Measurements from ENCODE around the gene SORCS1. TPM values are rescaled to one million over a fixed set of nuclear protein-coding genes. Genes with fewer than 3 reads are reported as not detected.

SORCS1 gene
- total RNA-seq, 1 experiment from 2014 or later, result not detected

DNA sequence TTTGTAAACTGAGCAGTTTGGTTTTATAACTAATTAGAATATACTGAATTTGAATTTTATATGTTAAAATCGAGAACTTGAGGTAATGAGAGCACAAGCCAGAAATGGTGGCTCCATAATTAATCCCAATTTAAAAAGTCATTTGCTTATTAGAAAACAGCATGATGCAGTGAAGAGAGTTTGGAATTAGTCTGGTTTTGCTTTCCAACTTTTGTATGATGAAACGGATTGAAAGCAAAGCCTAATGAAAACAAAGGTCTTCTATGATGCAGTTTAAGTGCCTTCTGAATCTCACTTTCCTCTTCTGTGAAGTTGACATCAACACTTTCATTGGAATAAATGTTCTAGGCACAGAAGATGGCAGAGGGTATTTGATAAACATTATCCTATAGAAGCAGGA is 89.4 kb downstream of the SORCS1 start:
- Histone ChIP-seq H3K36me3 (ENCODE audit: low read depth) (no peaks in the 10 kb centered on the region), H2AFZ (no peak overlapping the region), H3K9me3 (ENCODE audit: insufficient read depth, low read depth) (no peaks in the 10 kb centered on the region), H3K4me2 (no peak overlapping the region), H3K9me2 (ENCODE audit: insufficient read depth) (no peaks in the 10 kb centered on the region), H3K27me3 (ENCODE audit: insufficient read depth, low read depth) (no peaks in the 10 kb centered on the region), H3K79me2 (ENCODE audit: low read depth) (no peaks in the 10 kb centered on the region), H3K4me1 (replicated peaks; ENCODE audit: insufficient read depth) (no peaks in the 10 kb centered on the region), H3K27ac (no peak overlapping the region), H4K20me1 (ENCODE audit: insufficient read depth) (no peaks in the 10 kb centered on the region), H3F3A (ENCODE audit: insufficient read depth, low read depth) (no peaks in the 10 kb centered on the region), H3K4me3 (no peak overlapping the region)
- intact Hi-C loops (cut with micrococcal nuclease; ENCODE audit: unreplicated experiment), result no loop called here
- no peak for TF ChIP-seq EZH2 (IDR thresholded peaks at IDR 0.05; ENCODE audit: low read depth)
- TF ChIP-seq, protein P1, sequence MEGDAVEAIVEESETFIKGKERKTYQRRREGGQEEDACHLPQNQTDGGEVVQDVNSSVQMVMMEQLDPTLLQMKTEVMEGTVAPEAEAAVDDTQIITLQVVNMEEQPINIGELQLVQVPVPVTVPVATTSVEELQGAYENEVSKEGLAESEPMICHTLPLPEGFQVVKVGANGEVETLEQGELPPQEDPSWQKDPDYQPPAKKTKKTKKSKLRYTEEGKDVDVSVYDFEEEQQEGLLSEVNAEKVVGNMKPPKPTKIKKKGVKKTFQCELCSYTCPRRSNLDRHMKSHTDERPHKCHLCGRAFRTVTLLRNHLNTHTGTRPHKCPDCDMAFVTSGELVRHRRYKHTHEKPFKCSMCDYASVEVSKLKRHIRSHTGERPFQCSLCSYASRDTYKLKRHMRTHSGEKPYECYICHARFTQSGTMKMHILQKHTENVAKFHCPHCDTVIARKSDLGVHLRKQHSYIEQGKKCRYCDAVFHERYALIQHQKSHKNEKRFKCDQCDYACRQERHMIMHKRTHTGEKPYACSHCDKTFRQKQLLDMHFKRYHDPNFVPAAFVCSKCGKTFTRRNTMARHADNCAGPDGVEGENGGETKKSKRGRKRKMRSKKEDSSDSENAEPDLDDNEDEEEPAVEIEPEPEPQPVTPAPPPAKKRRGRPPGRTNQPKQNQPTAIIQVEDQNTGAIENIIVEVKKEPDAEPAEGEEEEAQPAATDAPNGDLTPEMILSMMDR (conservative IDR thresholded peaks at IDR 0.05), result no peak
- ChIA-PET CTCF (no interaction called here), POLR2A (ENCODE audit: unreplicated experiment) (no interaction called here)
- BruUV-seq (replicated peaks), result no TSS peak
- DNase-seq, result no peak

DNA sequence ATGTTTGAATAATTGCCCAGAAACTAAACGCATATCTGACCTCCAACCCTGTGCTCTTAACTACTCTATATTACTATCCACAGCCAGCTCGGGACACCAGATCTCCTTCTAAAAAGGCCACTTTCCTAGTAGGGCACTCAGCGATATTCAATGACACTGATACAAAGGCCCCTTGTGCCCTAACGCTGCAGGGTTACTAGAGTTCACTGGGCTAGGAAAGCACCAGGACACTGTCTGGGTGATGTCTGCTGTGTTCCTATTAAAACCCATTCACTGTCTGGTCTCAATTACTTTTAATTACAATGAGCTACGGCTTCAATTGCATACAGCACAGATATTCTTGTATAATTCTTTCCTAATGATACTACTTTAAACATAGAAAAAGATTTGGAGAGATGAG is 91.7 kb downstream of the SORCS1 start:
- Histone ChIP-seq H3K4me3 (no peak overlapping the region), H3K79me2 (ENCODE audit: low read depth) (no peaks in the 10 kb centered on the region), H2AFZ (no peak overlapping the region), H3F3A (ENCODE audit: insufficient read depth, low read depth) (no peaks in the 10 kb centered on the region), H3K4me2 (no peak overlapping the region), H3K4me1 (replicated peaks; ENCODE audit: insufficient read depth) (no peaks in the 10 kb centered on the region), H3K36me3 (ENCODE audit: low read depth) (no peaks in the 10 kb centered on the region), H4K20me1 (ENCODE audit: insufficient read depth) (no peaks in the 10 kb centered on the region), H3K27ac (no peak overlapping the region), H3K9me3 (ENCODE audit: insufficient read depth, low read depth) (no peaks in the 10 kb centered on the region), H3K27me3 (ENCODE audit: insufficient read depth, low read depth) (no peaks in the 10 kb centered on the region), H3K9me2 (ENCODE audit: insufficient read depth) (no peaks in the 10 kb centered on the region)
- intact Hi-C loops (cut with micrococcal nuclease; ENCODE audit: unreplicated experiment), result no loop called here
- POLR2A ChIA-PET (ENCODE audit: unreplicated experiment), result no interaction called here
- DNase-seq, result no peak
- CTCF ChIA-PET, result no interaction called here
- TF ChIP-seq EZH2 (IDR thresholded peaks at IDR 0.05; ENCODE audit: low read depth), result no peak
- TF ChIP-seq, protein P1 (conservative IDR thresholded peaks at IDR 0.05), result no peak
- no TSS peak for BruUV-seq (replicated peaks)

DNA sequence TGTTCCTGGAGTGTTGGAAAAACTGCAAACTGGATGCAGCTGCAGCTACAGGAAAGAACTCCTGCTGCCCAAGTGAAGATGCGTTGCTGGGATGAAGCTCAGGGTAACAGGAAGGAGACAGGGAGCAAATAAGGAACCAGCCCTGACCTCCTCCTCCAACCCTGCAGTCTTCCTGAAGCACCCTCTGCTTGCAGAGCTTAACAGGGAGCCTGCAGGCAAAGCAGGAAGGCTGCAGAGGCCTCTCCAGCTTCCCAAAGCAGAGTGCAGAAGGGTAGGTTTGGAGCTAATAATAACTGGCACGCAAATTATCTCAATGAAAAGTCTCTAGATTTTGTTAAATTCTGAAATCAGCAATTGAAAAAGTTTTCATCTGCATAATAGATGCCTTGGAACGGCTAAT is 92.5 kb downstream of the SORCS1 start:
- no peak overlapping the region for H3K27ac ChIP-seq
- BruUV-seq (replicated peaks), result no TSS peak
- H3K4me3 ChIP-seq, result no peak overlapping the region
- DNase-seq, result no peak
- H3K36me3 ChIP-seq (ENCODE audit: low read depth), result no peaks in the 10 kb centered on the region
- no peak for TF ChIP-seq EZH2 (IDR thresholded peaks at IDR 0.05; ENCODE audit: low read depth)
- TF ChIP-seq, protein P1 (conservative IDR thresholded peaks at IDR 0.05), result no peak
- H3F3A ChIP-seq (ENCODE audit: insufficient read depth, low read depth), result no peaks in the 10 kb centered on the region
- no peak overlapping the region for H3K4me2 ChIP-seq
- H3K9me2 ChIP-seq (ENCODE audit: insufficient read depth), result no peaks in the 10 kb centered on the region
- intact Hi-C loops (cut with micrococcal nuclease; ENCODE audit: unreplicated experiment), result no loop called here
- no peak overlapping the region for H2AFZ ChIP-seq
- CTCF ChIA-PET, result no interaction called here
- H3K9me3 ChIP-seq (ENCODE audit: insufficient read depth, low read depth), result no peaks in the 10 kb centered on the region
- H3K27me3 ChIP-seq (ENCODE audit: insufficient read depth, low read depth), result no peaks in the 10 kb centered on the region
- POLR2A ChIA-PET (ENCODE audit: unreplicated experiment), result no interaction called here
- H3K79me2 ChIP-seq (ENCODE audit: low read depth), result no peaks in the 10 kb centered on the region
- no peaks in the 10 kb centered on the region for H3K4me1 ChIP-seq (replicated peaks; ENCODE audit: insufficient read depth)
- H4K20me1 ChIP-seq (ENCODE audit: insufficient read depth), result no peaks in the 10 kb centered on the region

All from PC-9 (cell line).